ENCODE measurements around the gene CTTN.

CTTN gene

DNA sequence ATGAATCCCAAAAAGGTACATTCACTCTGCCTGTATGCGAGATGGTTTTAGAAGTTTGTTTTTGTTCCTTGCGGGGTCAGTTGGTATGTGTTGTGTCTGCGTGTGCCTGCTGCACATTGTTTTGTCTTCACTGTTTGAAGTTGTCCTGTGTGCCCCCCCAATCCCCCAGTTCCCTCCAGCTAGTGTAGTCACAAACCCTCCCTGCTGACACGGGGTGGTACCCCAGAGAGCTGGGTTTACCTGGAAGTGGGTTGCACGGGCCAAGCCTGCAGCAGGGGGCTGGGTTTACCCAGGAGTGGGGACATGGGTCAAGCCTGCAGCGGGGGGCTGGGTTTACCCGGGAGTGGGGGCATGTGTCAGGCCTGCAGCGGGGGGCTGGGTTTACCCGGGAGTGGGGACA, 22.2 kb downstream of the CTTN start:
- no peak for DNase-seq (ENCODE audit: low read depth)
- H3K4me1 ChIP-seq (ENCODE audit: control insufficient read depth, insufficient read depth, low read length): peaks cover 4% of the 10 kb centered on the region
- no peak overlapping the region for H3K4me3 ChIP-seq (ENCODE audit: low read length)
- no peaks in the 10 kb centered on the region for H3K9me3 ChIP-seq (ENCODE audit: control insufficient read depth, low read length)
- H3K27me3 ChIP-seq (replicated peaks; ENCODE audit: control insufficient read depth, insufficient read depth, low read length): no peaks in the 10 kb centered on the region
- peaks cover 98% of the 10 kb centered on the region for H3K36me3 ChIP-seq (ENCODE audit: control insufficient read depth, insufficient read depth, low read length, severe bottlenecking)
- H3K9ac ChIP-seq (ENCODE audit: low read length): no peak overlapping the region

DNA sequence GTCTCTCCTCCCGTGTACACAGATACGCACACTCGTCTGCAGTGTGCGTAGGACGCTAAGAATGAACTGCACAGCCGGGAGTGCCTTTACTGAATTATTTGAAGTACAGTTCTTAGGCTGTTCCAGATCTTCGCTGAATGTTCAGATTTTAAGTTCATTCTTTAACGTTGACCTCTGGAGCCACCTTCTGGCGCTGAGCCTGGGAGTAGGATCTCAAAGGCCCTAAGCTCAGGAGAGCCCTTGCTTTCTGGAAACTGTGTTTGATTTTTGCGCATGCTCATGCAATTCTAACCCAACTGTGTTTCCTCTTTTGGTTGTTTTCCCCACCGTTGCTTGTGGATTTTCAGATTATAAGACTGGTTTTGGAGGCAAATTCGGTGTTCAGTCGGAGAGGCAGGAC, 22.8 kb downstream of the CTTN start:
- H3K9ac ChIP-seq (ENCODE audit: low read length): no peak overlapping the region
- H3K27me3 ChIP-seq (replicated peaks; ENCODE audit: control insufficient read depth, insufficient read depth, low read length): no peaks in the 10 kb centered on the region
- no peak overlapping the region for H3K4me3 ChIP-seq (ENCODE audit: low read length)
- H3K9me3 ChIP-seq (ENCODE audit: control insufficient read depth, low read length): no peaks in the 10 kb centered on the region
- no peak for DNase-seq (ENCODE audit: low read depth)
- H3K36me3 ChIP-seq (ENCODE audit: control insufficient read depth, insufficient read depth, low read length, severe bottlenecking): peaks cover 97% of the 10 kb centered on the region
- H3K4me1 ChIP-seq (ENCODE audit: control insufficient read depth, insufficient read depth, low read length): no peaks in the 10 kb centered on the region

DNA sequence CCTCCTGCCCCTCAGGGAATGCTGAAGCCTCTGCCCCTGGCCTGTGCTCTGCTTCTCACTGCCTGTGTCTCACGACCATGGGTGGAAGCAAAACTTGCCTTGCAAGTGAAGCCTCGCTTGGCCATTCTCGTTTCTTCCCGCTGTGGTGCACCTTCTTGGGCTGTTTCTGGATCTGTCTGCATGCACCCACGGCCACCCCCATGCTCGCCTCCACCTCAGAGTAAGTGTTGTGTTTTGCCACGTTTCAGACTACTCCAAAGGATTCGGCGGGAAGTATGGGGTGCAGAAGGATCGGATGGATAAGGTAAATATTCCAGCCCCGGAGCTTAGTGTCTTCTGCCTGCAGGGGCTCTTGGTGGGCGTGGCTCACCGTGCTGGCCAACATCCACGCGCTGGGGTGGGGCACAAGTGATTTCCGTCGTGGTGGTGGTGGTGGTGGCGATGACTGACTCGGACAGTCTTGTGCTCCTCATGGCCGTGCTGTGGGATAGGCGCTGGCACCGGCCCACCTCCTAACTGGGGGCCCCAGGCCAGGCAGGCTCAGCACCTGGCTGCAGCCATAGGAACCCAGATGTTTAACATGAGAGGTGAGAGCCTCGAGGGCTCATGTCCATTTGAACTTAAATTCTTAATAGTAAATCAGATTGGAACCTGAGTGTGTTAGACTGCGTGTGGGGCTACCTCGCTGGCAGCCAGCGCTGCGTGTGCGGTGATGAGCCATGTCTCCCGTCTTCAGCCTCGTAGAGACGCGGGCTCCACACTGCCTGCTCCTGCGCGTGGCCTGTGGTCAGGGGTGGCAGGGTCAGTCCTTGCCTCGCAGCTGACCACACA, 24.6 kb downstream of the CTTN start:
- peaks cover 88% of the 10 kb centered on the region for H3K36me3 ChIP-seq (ENCODE audit: control insufficient read depth, insufficient read depth, low read length, severe bottlenecking)
- H3K9me3 ChIP-seq (ENCODE audit: control insufficient read depth, low read length): no peaks in the 10 kb centered on the region
- peaks cover 8% of the 10 kb centered on the region for H3K4me1 ChIP-seq (ENCODE audit: control insufficient read depth, insufficient read depth, low read length)
- no peak for DNase-seq (ENCODE audit: low read depth)
- no peak overlapping the region for H3K9ac ChIP-seq (ENCODE audit: low read length)
- no peaks in the 10 kb centered on the region for H3K27me3 ChIP-seq (replicated peaks; ENCODE audit: control insufficient read depth, insufficient read depth, low read length)
- H3K4me3 ChIP-seq (ENCODE audit: low read length): no peak overlapping the region

DNA sequence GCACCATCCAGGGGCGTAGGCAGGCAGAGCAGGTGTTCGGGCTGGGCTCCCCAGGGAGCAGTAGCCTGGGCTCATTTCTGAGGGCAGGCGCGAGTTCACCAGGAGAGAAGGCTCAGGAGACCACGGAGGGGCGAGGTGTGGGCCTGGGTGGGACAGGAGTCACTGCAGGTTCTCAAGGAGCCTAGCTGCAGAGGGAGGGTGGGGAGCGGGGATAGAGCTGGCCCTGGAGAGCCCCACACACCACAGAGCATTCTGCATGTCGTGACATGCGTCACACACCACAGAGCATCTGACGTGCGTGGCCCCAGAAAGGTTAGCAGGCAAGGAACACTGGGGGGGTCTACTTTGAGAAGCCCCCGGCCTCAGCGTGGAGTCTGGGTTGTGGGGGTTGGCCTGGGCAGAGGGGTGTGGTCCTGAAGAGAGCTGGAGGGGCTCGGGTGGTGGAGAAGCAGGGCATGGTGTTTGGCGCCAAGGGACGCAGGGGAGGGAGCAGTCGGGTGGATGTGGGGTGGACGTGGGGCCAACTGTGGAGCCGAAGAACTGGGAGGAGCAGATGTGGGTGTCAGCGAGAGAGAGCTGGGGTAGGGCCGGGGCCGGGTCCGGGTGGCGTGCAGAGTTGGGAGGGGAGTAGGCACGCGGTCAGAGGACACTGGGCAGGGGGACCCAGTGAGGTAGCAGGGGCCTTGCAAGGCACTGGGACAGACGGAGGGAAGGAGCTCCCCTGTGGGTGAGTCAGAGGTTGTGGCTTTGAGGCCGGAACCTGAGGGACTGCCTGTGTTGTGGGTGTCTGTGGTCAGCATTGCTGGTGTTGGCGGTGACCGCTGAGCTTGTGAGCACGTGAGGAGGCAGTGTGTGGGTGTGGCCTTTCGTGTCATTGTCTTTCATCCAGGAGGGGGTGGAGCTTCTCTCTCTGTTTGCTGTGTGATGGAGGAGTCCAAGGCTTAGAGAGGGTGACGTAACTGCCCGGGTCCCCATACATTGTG, 25.5 kb downstream of the CTTN start:
- peaks cover 8% of the 10 kb centered on the region for H3K4me1 ChIP-seq (ENCODE audit: control insufficient read depth, insufficient read depth, low read length)
- H3K36me3 ChIP-seq (ENCODE audit: control insufficient read depth, insufficient read depth, low read length, severe bottlenecking): peaks cover 85% of the 10 kb centered on the region
- no peaks in the 10 kb centered on the region for H3K27me3 ChIP-seq (replicated peaks; ENCODE audit: control insufficient read depth, insufficient read depth, low read length)
- no peak for DNase-seq (ENCODE audit: low read depth)
- H3K4me3 ChIP-seq (ENCODE audit: low read length): no peak overlapping the region
- no peak overlapping the region for H3K9ac ChIP-seq (ENCODE audit: low read length)
- H3K9me3 ChIP-seq (ENCODE audit: control insufficient read depth, low read length): no peaks in the 10 kb centered on the region

DNA sequence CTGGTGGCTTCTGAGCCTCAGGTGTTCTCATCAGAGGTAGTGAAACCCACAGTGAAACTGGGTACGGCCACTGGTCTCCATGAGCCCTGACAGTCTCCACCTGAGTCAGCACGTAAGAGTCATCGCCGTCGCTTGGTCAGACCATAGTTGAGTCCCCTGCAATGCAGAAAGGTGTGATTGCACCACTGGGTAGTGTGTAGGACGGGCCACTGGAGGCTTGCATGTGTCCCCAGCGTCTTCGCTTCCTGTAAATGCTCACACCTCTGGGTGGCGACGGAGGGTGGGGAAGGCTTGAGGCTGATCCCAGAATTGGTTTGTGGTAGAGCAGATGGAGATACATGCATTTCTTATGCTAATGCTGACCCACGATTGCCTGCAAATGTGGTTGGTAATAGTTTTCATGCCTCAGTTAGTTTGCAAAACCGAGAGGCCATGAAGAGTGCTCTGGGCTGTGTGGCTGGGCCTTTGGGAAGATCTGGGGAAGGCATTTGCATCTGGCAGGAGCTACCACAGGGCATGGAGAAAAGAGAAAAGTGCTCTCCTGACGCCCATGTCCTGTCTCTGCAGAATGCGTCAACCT, 26.5 kb downstream of the CTTN start:
- DNase-seq (ENCODE audit: low read depth): no peak
- Histone ChIP-seq H3K9me3 (ENCODE audit: control insufficient read depth, low read length) (no peaks in the 10 kb centered on the region), H3K36me3 (ENCODE audit: control insufficient read depth, insufficient read depth, low read length, severe bottlenecking) (peaks cover 86% of the 10 kb centered on the region), H3K27me3 (replicated peaks; ENCODE audit: control insufficient read depth, insufficient read depth, low read length) (no peaks in the 10 kb centered on the region), H3K4me1 (ENCODE audit: control insufficient read depth, insufficient read depth, low read length) (peaks cover 8% of the 10 kb centered on the region), H3K9ac (ENCODE audit: low read length) (no peak overlapping the region), H3K4me3 (ENCODE audit: low read length) (no peak overlapping the region)

DNA sequence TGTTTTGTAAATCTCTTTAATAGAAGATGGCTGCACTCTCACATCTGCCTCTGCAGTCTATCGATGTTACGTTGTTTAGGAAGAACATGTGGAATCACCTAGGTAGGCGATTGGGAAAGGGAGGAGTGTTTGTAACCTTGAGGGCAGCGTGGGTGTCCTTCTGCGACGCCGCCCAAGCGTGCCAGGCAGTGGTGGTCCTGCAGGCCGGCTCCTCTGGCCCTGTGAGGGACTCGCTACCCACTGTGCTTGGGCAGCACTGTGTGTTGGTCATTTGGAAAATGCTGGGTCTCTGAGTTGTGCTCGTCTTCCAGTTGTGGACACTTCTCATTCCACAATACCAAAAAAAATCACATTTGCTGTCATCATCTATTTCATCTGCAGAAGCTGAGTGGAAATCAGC, 29.1 kb downstream of the CTTN start:
- DNase-seq (ENCODE audit: low read depth): no peak
- no peak overlapping the region for H3K4me3 ChIP-seq (ENCODE audit: low read length)
- peaks cover 86% of the 10 kb centered on the region for H3K36me3 ChIP-seq (ENCODE audit: control insufficient read depth, insufficient read depth, low read length, severe bottlenecking)
- H3K9me3 ChIP-seq (ENCODE audit: control insufficient read depth, low read length): no peaks in the 10 kb centered on the region
- no peak overlapping the region for H3K9ac ChIP-seq (ENCODE audit: low read length)
- peaks cover 8% of the 10 kb centered on the region for H3K4me1 ChIP-seq (ENCODE audit: control insufficient read depth, insufficient read depth, low read length)
- H3K27me3 ChIP-seq (replicated peaks; ENCODE audit: control insufficient read depth, insufficient read depth, low read length): no peaks in the 10 kb centered on the region

DNA sequence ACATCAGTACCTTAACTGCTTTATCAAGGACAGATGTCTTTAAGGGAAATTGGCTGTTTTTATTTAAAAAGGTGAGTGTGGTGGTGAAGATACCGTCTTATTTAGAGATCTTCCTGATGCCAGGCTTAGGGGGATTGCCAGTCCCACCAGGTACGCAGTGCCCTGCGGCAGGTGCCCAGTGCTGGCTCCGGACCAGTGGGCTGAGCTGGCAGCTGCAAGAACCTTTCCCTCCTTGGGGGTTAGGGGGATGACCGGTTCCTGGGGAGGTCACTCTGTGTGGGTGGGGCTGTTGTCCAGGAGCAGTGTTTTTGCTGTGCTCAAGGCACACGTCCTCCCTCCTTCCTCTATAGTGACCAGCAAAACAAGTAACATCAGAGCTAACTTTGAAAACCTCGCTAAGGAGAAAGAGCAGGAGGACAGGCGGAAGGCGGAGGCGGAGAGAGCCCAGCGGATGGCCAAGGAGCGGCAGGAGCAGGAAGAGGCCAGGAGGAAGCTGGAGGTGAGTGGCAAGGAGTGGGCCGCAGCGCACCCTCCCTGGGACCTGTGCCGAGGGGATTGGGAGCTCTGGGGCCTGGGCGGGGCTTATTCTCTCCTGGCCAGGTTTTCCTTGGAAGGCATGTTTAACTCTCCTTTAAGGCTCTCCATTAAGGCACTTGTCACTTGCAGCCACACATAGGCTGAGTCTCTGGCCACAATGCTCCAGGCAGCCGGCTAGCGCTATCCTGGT, 30.5 kb downstream of the CTTN start:
- Histone ChIP-seq H3K27me3 (replicated peaks; ENCODE audit: control insufficient read depth, insufficient read depth, low read length) (no peaks in the 10 kb centered on the region), H3K9me3 (ENCODE audit: control insufficient read depth, low read length) (no peaks in the 10 kb centered on the region), H3K4me3 (ENCODE audit: low read length) (no peak overlapping the region), H3K9ac (ENCODE audit: low read length) (no peak overlapping the region), H3K4me1 (ENCODE audit: control insufficient read depth, insufficient read depth, low read length) (peaks cover 8% of the 10 kb centered on the region), H3K36me3 (ENCODE audit: control insufficient read depth, insufficient read depth, low read length, severe bottlenecking) (peaks cover 86% of the 10 kb centered on the region)
- no peak for DNase-seq (ENCODE audit: low read depth)

DNA sequence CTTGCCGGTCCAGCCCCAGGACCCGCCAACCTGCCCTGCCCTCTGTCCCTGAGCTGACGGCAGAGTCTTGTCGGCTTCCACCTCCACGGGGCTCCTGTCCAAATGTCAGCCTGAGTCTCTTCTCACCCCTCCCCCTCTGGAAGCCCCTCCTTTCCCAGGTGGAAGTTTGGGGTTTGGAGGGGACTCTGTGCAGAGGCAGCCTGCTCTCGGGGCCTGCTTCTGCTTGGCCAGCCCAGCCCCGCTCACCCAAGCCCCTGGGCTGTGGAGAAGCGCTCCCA, 31.0 kb downstream of the CTTN start:
- H3K9me3 ChIP-seq (ENCODE audit: control insufficient read depth, low read length): no peaks in the 10 kb centered on the region
- H3K4me3 ChIP-seq (ENCODE audit: low read length): no peak overlapping the region
- H3K4me1 ChIP-seq (ENCODE audit: control insufficient read depth, insufficient read depth, low read length): peaks cover 8% of the 10 kb centered on the region
- H3K36me3 ChIP-seq (ENCODE audit: control insufficient read depth, insufficient read depth, low read length, severe bottlenecking): peaks cover 87% of the 10 kb centered on the region
- no peaks in the 10 kb centered on the region for H3K27me3 ChIP-seq (replicated peaks; ENCODE audit: control insufficient read depth, insufficient read depth, low read length)
- H3K9ac ChIP-seq (ENCODE audit: low read length): no peak overlapping the region
- DNase-seq (ENCODE audit: low read depth): no peak

DNA sequence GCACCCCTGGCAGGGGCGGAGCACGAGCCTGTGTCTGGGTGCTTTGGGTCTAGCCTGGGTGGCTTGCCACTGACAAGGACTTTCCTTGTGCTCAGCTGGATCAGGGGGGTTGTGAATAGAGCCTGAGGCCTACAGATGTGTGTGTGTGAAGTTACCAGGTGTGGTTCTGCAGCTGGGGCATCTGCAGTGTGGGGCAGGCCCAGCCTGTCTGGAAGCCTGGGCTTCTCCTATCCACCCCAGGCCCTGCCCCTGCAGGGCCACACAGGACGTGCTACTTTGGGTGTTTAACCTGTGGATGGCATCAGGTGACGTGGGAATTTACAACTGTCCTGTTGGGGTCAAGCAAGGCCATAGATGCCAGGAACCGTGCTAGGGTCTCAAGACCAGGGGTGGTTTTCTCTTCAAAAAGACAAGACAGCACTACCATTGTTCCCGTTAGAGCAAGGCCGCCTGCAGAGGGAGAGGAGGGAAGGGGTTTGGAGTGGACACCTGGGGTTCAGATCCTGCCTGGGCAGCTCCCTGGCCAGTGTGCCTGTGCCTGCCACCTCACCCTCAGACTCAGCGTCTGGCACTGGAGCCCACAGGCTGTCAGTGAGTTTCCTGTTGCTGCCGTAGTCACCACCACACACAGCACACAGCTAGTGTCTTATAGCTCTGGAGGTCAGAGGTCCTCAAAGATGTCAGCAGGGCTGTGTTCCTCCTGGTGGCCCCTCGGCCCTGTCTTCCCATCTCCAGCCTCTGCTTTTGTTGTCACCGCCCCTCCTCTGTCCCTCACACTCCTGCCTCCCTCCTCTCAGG, 31.6 kb downstream of the CTTN start:
- Histone ChIP-seq H3K27me3 (replicated peaks; ENCODE audit: control insufficient read depth, insufficient read depth, low read length) (no peaks in the 10 kb centered on the region), H3K4me1 (ENCODE audit: control insufficient read depth, insufficient read depth, low read length) (peaks cover 8% of the 10 kb centered on the region), H3K36me3 (ENCODE audit: control insufficient read depth, insufficient read depth, low read length, severe bottlenecking) (peaks cover 87% of the 10 kb centered on the region), H3K9me3 (ENCODE audit: control insufficient read depth, low read length) (no peaks in the 10 kb centered on the region), H3K4me3 (ENCODE audit: low read length) (no peak overlapping the region), H3K9ac (ENCODE audit: low read length) (no peak overlapping the region)
- DNase-seq (ENCODE audit: low read depth): no peak

DNA sequence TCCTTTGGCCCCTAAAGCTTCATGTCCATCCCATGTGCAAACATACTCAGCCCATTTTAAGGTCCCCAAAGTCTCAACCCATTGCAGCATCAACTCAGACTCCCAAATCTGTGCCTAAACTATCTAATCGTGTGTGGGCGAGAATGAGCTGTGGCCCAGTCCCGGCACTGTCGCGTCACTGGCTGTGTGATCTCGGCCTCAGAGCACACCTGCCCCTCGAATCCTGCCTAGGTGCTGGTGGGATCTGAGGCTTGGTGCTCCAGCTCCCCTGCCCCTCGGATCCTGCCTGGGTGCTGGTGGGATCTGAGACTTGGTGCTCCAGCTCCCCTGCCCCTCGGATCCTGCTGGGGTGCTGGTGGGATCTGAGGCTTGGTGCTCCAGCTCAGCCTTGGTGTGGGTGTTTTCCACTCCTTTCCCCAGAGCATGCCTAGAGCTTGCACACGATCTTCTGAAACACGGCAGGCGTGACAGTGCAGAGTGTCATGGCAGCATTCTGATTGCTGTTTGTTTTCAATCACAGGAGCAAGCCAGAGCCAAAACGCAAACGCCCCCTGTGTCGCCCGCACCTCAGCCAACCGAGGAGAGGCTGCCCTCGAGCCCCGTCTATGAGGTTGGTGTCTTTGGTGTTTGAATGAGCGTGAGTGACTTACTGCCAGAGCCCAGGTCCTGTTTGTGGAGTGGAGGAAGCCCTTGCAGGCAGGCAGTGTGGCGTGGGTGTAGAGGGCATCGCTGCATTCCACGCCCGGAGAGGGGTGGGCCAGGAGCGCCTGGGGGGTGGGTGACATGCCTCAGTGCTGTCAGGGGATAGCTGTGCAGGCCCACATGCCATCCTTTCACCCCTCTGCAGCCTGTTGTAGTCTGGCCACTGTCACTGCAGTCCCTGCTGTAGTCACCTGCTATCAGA, 32.6 kb downstream of the CTTN start:
- Histone ChIP-seq H3K9ac (ENCODE audit: low read length) (no peak overlapping the region), H3K4me3 (ENCODE audit: low read length) (no peak overlapping the region), H3K4me1 (ENCODE audit: control insufficient read depth, insufficient read depth, low read length) (peaks cover 8% of the 10 kb centered on the region), H3K27me3 (replicated peaks; ENCODE audit: control insufficient read depth, insufficient read depth, low read length) (no peaks in the 10 kb centered on the region), H3K36me3 (ENCODE audit: control insufficient read depth, insufficient read depth, low read length, severe bottlenecking) (peaks cover 87% of the 10 kb centered on the region), H3K9me3 (ENCODE audit: control insufficient read depth, low read length) (no peaks in the 10 kb centered on the region)
- DNase-seq (ENCODE audit: low read depth): no peak
